GM18498 (cell line): ENCODE results near the gene RASGRF2.
"Not testable (repeated sequence)": the region's sequence is repeated elsewhere in the genome, so short reads cannot be mapped to it uniquely, and the experiment has no call there.

ENCODE experiments used
- ATAC-seq: cut with Tn5 transposase; IDR thresholded peaks from one replicate; pipeline ENCODE4 v1.9.1; 2021; ENCODE audit warnings: mild to moderate bottlenecking, moderate library complexity; ENCODE audit not compliant: unreplicated experiment

The RASGRF2 gene

DNA sequence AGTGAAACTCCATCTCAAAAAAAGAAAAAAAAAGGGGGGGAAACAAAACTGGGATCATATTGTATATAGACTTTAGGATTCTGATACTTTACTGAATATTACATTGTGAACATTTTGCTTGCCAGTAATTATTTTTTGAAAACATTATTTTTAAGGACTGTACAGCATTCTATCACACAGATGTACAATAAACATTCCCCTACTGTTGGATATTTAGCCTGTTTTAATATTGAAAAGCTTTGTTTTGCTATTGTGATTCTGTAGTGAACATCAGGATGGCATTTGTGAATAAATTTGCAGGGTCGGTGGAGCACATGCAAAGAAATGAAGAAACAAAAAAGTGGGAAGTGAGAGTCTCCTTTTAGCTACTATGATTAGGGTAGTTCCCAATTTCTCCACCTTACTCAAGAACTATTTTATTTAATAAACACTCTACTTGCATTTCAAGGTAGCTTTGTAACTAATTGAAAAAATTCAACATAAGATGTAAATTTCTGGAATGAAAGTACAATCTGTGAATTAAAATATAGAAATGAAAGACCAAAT, 18.7 kb downstream of the RASGRF2 start:
- no peak for ATAC-seq

DNA sequence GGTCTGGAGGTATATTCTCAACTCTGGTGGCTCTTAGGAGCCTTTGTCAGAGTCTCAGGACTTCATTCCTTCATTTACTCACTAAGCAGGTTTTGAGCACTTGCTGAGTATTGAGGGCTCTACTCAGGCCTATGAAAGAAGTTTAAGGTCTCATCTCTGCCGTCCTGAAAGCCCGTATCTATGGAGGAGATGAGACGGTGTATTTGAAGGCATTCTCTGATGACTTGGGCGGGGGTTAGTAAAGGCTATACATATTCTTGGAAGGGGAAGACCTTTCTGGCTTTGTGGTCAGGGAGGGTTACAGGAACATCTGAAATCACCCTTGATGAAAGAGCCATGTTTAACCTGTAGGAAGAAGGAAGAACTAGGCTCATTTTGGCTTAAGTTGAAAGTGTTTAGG, 21.9 kb downstream of the RASGRF2 start:
- ATAC-seq = no peak

DNA sequence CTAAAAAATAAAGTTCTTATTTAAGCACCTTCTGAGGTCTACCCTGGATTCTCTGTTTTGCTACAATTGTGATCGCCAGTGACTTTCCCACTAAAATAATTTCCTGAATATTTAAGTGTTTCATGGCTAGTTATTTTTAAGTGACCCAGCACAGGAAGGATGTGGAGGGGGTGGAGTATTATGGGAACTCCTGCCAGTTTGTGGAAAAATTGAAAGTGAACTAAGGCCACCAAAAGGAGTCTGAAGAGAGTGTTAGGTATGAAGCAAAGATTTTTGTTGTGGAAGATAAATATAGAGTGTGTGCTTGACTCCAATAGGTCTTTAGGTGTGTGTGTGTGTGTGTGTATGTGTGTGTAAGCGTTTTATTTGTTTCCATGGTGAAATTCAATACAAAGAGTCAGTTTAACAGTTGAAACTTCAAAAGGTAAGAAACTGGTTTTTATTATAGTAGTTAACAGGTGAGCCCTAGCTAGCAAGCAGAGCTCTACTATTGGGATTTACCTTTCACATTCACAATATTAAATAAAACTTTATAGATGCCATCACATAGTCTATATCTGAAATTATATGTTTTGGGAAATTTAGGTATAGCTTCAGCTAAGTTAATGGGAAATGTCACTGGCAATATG, 25.6 kb downstream of the RASGRF2 start:
- no peak for ATAC-seq

DNA sequence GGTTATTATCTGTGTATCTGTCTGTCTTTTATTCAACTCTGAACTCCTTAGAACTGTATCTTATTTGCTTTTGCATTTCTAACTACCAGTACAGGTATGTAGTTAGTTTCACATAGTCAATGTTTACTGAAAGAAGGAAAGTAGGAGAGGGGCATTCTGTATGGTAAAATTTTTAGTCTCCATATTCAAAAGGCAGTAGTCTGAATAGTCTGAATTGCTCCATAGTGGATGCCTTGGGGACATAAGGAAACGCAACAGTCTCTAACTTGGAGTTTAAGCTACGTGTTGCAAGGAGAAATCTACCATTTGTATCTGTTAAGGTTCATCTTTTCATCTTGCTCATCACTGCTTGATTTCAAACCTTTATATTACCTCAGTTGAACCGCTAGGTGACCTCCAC, 26.2 kb downstream of the RASGRF2 start:
- no peak for ATAC-seq

DNA sequence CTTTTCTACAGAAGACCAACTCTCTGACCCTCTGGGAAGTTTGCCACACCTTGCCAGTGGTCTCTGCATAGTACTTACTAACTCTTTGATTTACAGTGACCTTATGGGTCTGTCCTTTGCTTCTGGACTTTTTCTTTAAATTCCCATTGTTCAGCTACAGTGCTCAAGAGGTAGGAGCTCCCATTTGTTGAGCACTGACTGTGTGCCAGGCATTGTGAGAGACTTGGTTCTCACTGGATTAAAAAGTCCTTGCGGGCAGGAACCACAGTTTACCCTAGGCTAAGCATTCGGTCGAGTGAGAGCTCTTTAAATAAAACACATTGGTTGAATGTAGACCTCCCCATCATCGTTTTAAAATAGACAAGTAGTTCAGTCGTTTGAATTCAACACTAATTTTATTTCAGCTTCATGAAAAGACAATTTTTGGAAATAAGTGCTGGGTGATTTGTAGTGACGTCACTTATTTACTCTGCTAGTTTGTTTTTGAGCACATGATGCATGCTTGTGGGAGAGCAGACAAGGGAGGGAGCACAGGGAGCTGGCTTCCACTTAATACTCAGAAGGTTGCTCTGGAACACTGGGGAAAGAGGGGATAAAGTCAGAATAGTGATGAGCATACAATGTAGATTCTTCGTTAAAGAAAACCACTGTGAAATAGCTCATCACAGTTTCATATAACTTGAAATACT, 27.1 kb downstream of the RASGRF2 start:
- ATAC-seq = no peak

DNA sequence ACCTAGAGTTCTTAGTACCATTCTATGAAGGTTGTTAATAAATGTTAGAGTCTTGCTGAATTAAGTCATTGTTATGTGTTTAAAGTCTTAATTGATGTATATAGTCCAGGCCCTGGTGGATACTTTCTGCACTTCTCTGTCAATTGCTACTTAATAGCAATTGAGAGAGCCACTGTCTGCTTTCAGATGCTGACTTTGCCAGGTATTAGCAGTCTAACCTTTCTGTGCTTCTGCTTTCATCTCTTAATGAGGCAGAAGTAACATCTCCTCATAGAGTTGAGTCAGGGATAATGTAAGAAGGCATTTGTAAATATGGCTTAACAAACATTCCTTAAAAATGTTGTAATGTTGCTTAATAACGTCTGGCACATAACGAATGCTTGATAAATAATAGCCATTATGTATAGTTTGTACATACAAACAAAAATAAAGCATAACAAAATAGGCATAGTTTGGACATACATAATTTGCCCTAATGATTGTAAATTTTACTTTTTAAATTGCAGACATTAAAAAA, 28.3 kb downstream of the RASGRF2 start:
- no peak for ATAC-seq

DNA sequence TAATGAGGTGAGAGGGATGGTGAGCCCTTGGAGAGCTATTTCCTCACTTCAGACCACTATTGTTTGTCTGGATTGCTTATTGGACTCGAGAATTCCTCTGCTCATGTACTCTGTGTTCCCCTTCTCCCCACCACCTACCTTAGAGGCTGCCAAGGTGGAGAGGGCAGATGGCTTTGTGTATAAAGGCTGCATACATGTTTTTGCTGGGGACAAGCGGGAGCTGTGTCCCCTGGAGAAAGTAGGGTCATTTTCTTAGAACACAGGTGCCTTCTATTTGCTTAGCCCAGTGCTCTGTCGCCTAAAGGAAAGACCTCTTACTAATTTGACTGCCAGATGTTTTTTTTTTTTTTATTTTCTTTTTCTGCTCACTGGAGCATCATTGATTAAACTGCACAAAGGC, 29.7 kb downstream of the RASGRF2 start:
- no peak for ATAC-seq

DNA sequence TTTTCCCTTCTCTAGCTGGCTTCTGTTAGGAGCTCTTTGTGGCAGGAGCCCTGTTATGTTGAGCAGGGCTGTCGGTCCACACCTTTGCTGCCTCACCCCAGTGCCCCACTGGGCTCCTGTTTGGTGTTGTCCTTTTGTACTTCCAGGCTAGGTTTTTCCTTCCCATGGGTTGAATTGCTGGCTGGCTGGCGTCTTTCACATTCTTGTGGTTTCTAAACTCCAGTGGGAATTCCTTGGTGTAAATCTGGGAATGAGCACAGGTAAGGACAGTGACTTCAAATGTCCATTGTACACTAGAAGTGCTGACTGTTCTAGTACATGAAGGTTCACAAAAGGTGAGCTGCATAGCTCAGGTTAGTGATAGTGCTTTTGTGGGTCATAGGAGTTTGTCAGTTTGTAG, 30.4 kb downstream of the RASGRF2 start:
- no peak for ATAC-seq

DNA sequence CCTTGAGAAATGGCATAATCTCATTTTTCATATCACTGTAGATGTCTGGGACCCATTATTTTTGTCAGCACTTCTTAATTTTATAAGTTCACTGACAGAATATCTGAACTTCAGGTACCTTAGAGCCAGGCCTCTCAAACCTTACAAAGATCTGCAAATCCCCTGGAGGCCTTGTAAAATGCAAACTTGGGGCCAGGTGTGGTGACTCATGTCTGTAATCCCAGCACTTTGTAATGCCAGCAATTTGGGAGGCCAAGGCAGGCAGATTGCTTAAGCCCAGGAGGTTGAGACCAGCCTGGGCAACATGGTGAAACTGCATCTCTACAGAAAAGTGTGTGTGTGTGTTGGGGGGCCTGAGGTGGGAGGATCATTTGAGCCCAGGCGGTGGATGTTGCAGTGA, 30.8 kb downstream of the RASGRF2 start:
- ATAC-seq = no peak

DNA sequence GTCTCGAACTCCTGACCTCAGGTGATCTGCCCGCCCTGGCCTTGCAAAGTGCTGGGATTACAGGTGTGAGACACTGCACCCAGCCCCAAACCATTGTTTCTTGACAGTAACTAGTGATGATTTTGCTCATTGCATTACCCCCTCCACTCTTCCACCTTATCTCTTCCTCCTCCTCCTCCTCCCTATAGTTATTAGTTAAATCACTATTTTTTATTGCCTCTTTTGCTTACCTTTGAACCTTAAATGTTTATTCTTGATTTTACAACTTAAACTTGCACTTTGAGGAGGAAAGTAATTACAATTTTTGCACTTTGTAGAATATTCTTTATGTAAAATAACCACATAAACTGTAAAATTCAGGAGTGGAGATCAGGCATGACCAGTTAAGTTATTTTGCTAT, 35.7 kb downstream of the RASGRF2 start:
- no peak for ATAC-seq

DNA sequence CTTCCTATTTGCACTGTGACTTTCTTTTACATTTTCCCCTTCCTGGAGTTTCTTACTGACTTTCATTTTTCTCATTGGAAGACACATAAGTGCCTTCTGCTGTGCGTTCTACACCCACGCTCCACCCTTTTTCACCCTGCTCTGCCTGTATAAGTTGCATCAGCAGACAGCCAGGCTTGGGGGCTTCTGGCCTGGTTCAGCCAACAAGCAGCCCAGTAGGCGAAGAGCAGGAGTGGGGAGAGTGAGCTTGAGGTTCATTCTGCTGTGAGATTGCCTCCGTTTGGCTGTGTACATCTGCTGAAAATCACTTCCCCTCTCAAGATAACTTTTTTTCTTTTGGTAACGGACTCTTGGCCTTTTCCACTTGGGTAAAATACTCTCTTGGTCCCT, 38.4 kb downstream of the RASGRF2 start:
- no peak for ATAC-seq

DNA sequence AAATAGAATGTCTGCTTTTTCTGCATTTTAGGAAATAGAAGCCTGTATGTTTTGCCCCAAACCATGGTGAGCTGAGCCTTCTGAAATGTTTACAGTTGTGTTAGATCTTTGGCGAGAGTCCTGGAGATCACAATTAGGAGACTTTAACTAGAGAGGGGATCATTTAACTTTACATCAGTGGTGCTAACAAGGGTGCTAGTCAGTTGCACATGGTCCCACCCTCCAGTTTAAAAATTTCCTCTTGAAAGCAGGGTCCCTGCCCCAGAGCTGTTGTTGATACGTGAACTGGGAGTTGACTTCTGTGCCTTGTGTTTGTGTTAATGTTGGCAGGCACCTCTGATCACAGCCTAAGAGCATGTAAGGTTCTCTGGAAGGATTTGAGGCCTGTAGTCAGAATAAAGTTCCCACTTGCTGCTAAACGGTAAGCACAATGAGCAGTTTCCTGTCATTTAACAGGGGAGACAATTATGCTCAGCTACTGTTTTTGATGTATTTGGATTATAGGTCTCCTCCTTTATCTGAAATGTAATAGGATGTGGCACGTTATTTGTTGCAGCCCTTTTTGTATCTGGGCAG, 43.7 kb downstream of the RASGRF2 start:
- no peak for ATAC-seq

DNA sequence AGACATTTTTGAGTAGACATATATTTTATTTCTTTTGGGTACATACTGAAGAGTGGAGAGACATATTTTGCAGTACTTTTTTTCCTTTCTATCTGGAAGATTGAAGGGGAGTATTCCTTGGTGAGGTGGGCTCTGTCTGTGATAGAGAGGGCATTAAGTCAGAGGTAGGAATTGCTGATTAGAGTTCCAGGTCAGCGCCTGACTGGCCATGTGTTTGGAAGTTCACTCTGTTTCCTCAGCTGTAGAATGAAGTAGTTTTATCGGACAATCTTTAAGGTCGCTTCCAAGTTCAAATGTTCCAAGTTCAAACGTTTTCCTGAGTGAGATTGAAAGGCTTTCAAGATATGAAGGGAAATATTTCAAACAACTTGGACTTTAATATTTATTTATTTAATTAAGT, 45.5 kb downstream of the RASGRF2 start:
- no peak for ATAC-seq

DNA sequence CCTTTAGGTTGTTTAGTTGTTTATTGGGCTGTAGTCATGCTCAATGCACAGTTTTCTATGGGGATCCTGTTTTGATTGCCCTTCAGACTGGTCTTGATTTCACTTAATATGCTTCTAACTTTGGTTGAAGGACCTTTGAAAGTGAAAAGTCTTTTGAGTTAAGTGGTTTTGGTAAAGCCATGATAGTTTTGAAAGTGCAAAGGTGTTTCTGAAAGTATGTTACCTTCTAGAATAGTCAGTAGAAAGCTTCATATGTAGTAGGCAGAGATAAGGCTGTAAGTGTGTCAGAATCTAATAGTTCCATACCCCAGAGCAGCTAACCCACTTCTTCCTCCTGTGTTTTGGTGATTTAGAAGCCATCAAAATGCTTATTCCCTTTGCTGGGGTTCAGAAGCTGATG, 46.1 kb downstream of the RASGRF2 start:
- ATAC-seq = no peak

DNA sequence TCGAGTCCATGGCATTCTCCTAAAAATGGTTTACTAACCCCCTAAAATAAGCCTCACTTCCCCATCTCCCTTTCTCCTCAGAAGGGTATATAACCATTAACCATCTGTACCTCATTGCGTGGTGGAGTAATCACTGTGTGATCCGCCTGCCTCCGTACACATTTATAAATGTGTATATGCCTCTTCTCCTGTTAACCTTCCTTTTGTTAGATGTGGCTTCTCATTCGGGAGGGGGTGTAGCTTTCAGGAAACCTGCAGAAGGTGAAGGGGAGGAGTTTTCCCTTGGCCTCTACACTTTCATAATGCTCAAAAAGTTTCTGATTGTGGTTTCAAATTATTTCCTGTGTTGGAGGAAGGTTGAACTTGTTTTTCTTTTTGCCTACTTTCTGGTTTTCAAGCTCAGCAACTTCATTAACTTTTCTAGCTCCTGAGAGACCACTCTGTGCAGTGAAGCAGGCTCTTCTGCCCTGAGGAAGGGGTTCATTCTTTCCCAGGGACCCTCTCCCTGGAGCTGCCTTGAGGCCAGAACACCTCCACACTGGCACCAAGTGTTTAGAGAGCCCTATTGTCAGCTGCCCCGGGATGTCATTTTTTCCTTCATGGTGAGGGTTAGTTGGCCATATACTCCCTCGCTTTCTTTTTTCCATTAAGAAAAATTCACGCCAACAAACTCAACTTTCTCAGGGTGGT, 46.9 kb downstream of the RASGRF2 start:
- no peak for ATAC-seq

DNA sequence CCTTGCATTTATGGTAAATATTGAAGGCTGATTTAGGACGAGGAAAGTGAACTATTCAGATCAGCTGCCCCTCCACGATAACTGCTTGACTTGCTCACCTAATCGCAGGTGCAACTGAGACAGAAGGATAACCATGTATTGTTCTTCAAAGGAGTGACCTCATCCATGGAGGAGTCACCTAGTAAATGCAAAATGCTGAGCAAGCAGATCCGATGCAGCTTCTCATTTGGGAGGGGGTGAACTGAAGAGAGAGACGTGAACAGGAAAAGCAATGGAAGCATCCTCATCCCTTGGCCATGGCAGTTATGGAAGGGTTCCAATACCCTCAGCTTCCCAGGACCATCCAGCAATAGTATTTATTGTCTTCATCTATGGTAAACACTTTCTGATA, 47.5 kb downstream of the RASGRF2 start:
- no peak for ATAC-seq

DNA sequence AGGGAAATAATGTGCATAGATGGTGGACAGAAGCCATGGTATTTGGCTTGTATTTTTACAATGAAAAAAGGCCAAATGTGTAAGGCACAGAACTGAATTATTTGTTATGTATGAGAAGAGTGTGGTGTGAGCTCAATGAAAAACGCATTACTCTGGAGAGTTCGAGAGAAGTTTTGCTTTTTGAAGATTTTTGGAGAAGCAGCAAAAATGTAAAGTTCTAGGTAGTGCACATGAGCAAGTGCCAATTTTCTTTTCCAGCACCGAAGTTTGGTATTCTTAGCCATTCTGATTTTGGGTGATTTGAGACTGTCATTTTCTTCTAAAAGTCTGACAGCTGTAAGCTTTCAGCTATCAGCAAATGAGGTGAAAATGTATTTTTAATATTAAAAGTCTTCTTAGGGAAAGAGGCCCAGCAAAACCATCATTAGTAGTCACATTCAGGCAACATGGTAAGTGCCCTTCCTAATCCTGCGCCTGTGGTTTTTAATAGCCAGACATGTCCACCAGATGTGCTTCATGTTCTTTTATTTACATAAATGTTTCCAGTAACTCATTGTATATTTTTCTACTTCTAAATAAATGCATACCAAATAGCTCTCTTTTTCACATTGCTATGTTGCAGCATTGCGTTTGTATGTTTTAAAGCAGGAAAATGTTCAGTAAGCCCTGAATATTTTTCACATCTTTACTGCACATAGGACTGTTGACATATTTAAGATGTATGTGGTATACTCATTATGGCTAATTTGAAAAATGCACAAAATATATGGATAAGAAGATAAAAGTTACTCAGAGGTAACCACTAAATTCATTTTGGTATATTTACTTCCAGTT, 50.4 kb downstream of the RASGRF2 start:
- ATAC-seq = no peak

DNA sequence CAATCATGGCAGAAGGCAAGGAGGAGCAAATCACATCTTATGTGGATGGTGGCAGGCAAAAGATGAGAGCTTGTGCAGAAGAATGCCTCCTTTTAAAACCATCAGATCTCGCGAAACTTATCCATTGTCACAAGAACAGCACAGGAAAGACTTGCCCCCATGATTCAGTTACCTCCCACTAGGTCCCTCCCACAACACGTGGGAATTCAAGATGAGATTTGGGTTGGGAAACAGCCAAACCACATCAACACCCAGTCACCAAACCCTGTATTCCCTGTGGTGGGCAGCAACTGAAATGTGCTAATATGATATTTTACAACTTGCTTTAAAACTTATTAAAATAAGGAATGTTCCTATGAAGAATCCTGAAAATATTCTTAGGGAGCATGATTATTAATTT, 54.2 kb downstream of the RASGRF2 start:
- no peak for ATAC-seq

DNA sequence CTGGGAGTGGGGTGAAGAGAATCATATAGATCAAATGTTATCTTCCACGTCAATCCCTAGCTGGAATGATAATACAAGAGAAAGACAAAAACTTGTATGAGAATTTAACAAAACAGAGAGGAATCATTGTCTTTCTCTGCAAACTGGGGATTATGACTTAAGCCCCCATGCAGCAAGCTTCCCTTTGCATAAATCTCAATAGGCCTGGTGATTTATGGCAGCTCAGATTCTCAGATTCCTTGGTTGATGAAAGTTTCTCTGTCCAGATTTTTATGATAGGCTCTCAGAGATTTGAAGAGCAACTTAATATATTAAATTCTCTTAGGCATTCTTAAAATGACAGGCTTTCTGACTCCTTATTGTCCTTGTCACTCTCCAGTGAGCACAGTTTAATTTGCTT, 56.0 kb downstream of the RASGRF2 start:
- ATAC-seq = no peak

DNA sequence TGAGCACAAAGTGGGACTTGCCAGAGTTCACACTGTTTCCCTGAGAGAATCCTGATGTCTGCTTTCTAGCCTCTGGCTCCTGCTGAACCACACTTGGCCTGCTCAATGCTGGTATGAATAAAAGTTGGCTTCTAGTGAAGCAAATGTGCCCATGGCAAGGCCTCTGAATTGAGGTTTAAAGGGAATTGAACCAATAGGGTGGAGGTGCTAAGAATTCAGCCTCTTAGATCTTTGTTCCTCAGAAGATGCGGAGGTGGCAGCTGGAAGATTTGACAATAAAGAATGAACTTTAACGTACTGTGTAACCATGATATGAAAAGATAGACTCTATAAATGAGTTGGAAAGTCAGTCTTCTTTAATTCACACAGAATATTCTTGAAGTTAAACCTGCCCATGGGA, 57.2 kb downstream of the RASGRF2 start:
- ATAC-seq = no peak

DNA sequence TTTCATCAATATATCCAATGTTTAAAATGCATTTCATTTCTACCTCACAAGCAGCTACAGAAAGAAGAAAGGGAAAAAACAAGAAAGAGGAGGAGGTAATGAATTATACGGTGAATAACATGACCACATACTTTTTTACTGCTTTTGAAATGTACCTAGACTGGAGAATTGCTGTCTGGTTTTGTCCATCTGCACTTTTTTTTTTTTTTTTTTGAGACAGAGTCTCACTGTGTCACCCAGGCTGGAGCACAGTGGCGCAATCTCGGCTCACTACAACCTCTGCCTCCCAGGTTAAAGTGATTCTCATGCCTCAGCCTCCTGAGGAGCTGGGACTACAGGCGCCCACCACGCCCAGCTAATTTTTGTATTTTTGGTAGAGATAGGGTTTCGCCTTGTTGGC, 58.4 kb downstream of the RASGRF2 start:
- ATAC-seq = not testable (repeated sequence)
